GM13977 (cell line): Measurements from ENCODE around the gene C5orf52.

Experiments used
- DNase-seq: peaks from one replicate; pipeline ENCODE4 v3.0.0; 2012; ENCODE audit warnings: low spot score
- CTCF ChIP-seq: IDR thresholded peaks from 2 replicates; pipeline ENCODE4 v1.5.1; 2012; ENCODE audit warnings: mild to moderate bottlenecking, control low read depth; ENCODE audit not compliant: insufficient read depth; ENCODE audit errors: extremely low read depth, missing control alignments
- in situ Hi-C: fragments of 300-500 bp; cut with MboI; formaldehyde crosslinking; loops from one replicate; pipeline ENCODE4 v1.12.0; 2022; ENCODE audit warnings: low sequenced_read_pairs, low pct_unique_long_range_greater_than_20kb, mixed read lengths, inconsistent platforms; ENCODE audit not compliant: unreplicated experiment

Gene C5orf52

GRCh38 chr5:157670662-157671591, at the start of gene C5orf52:
Gene C5orf52, plus strand, starts transcription at chr5:157671533. Its CDS starts 82 bp downstream, at chr5:157671615.
- peak; percentile 66 for DNase-seq
- in situ Hi-C loops = no loop called here
- no peak for TF ChIP-seq CTCF

- in situ Hi-C loops = no loop called here
- no peak for DNase-seq
- TF ChIP-seq CTCF = no peak
Measured at GRCh38 chr5:157624144-157624543, 47.2 kb upstream of the C5orf52 start.

- no peak for DNase-seq
- TF ChIP-seq CTCF = no peak
- in situ Hi-C loops = no loop called here
Measured at GRCh38 chr5:157626831-157627230, 44.5 kb upstream of the C5orf52 start.

GRCh38 chr5:157630341-157630740, 41.0 kb upstream of the C5orf52 start:
- in situ Hi-C loops = no loop called here
- TF ChIP-seq CTCF = no peak
- DNase-seq = no peak

GRCh38 chr5:157640406-157641066, 30.8 kb upstream of the C5orf52 start:
- no peak for TF ChIP-seq CTCF
- no peak for DNase-seq
- in situ Hi-C loops = no loop called here

- no peak for TF ChIP-seq CTCF
- no peak for DNase-seq
- in situ Hi-C loops = no loop called here
Measured at GRCh38 chr5:157648275-157648990, 22.9 kb upstream of the C5orf52 start.
